Right lobe of liver (tissue), 4 donors: ENCODE measurements around the gene MRPL20.
"Not testable (repeated sequence)": the region's sequence is repeated elsewhere in the genome, so short reads cannot be mapped to it uniquely, and the experiment has no call there.

Source experiments
- CTCF ChIP-seq, 4 donors: fragments of 200-600 bp in 3 of 4; fragments of 450-650 bp in 1 of 4; IDR thresholded peaks; one replicate each; pipeline versions ENCODE4 v1.5.1 to v1.8.0; 2016 to 2022; ENCODE audit warnings: antibody characterized with exemption in 4 of 4, mild to moderate bottlenecking in 2 of 4
- POLR2A ChIP-seq: fragments of 450-650 bp; IDR thresholded peaks from one replicate; pipeline ENCODE4 v1.6.1; 2017; ENCODE audit warnings: antibody characterized with exemption, mild to moderate bottlenecking
- donor health status: DM: no; HTN: no; CAD: no.
- donor health status: DM: no; HTN: no; CAD: no.
- donor health status: DM: no; HTN: yes; CAD: no.

GRCh38 chr1:1455934-1456333 is 48.8 kb upstream of the MRPL20 start:
- not testable (repeated sequence) for TF ChIP-seq POLR2A; CTCF (IDR thresholded peaks at IDR 0.05)
